MM.1S (cell line): ENCODE results near the gene OTX1.

Experiments used
- DNase-seq: peaks from one replicate; pipeline ENCODE4 v3.0.0-alpha.2; 2015
- H2AFZ ChIP-seq: fragments of 300-600 bp; sonication (generic); 2 replicates; pipeline ENCODE4 v1.6.0; 2016; ENCODE audit warnings: antibody characterized with exemption, low read length
- H3F3A ChIP-seq: fragments of 300-600 bp; sonication (generic); 2 replicates; pipeline ENCODE4 v1.6.1; 2016; ENCODE audit warnings: mild to moderate bottlenecking, antibody characterized with exemption, low read length, moderate library complexity, mixed read lengths; ENCODE audit not compliant: insufficient read depth
- H3K27ac ChIP-seq: fragments of 300-600 bp; sonication (generic); 2 replicates; pipeline ENCODE4 v1.5.1; 2016; ENCODE audit warnings: mild to moderate bottlenecking, low read length
- H3K27me3 ChIP-seq: fragments of 300-600 bp; sonication (generic); replicated peaks from 2 replicates; pipeline ENCODE4 v1.6.0; 2016; ENCODE audit warnings: low read length; ENCODE audit not compliant: insufficient read depth
- H3K36me3 ChIP-seq: fragments of 300-600 bp; sonication (generic); replicated peaks from 2 replicates; pipeline ENCODE4 v1.6.1; 2016; ENCODE audit warnings: mild to moderate bottlenecking, low read length, mixed read lengths; ENCODE audit not compliant: insufficient read depth
- H3K4me1 ChIP-seq: fragments of 300-600 bp; sonication (generic); 2 replicates; pipeline ENCODE4 v1.6.1; 2016; ENCODE audit warnings: low read length, mixed read lengths
- H3K4me2 ChIP-seq: fragments of 300-600 bp; sonication (generic); 2 replicates; pipeline ENCODE4 v1.6.0; 2016; ENCODE audit warnings: low read depth, low read length
- H3K4me3 ChIP-seq: fragments of 300-600 bp; sonication (generic); 2 replicates; pipeline ENCODE4 v1.5.1; 2016; ENCODE audit warnings: low read length, mixed read lengths
- H3K79me2 ChIP-seq: fragments of 300-600 bp; sonication (generic); 2 replicates; pipeline ENCODE4 v1.6.1; 2016; ENCODE audit warnings: mixed run types, low read length, mixed read lengths
- H3K9ac ChIP-seq: fragments of 300-600 bp; sonication (generic); 2 replicates; pipeline ENCODE4 v1.6.1; 2016; ENCODE audit warnings: low read length, mixed read lengths
- H3K9me2 ChIP-seq: fragments of 300-600 bp; sonication (generic); replicated peaks from 2 replicates; pipeline ENCODE4 v1.6.1; 2016; ENCODE audit warnings: mild to moderate bottlenecking, low read length, mixed read lengths; ENCODE audit not compliant: insufficient read depth
- H3K9me3 ChIP-seq: fragments of 300-600 bp; sonication (generic); replicated peaks from 2 replicates; pipeline ENCODE4 v1.6.1; 2016; ENCODE audit warnings: mild to moderate bottlenecking, low read length, mixed read lengths; ENCODE audit not compliant: insufficient read depth
- H4K20me1 ChIP-seq: fragments of 300-600 bp; sonication (generic); 2 replicates; pipeline ENCODE4 v1.6.1; 2016; ENCODE audit warnings: mild to moderate bottlenecking, low read length, moderate library complexity, mixed read lengths; ENCODE audit not compliant: insufficient read depth
- CTCF ChIP-seq: fragments of 300-600 bp; sonication (generic); IDR thresholded peaks from 2 replicates; pipeline ENCODE4 v1.5.1; 2016; ENCODE audit warnings: antibody characterized with exemption, low read length, mixed read lengths
- EZH2 ChIP-seq: fragments of 300-600 bp; sonication (generic); optimal IDR thresholded peaks from 2 replicates; pipeline ENCODE3; 2017; ENCODE audit warnings: low read depth, mild to moderate bottlenecking, antibody characterized with exemption, low read length, mixed read lengths
- EZH2phosphoT487 ChIP-seq: fragments of 300-600 bp; sonication (generic); IDR thresholded peaks from 2 replicates; pipeline ENCODE4 v1.6.1; 2018; ENCODE audit warnings: antibody characterized with exemption, low read length

Gene OTX1

DNA sequence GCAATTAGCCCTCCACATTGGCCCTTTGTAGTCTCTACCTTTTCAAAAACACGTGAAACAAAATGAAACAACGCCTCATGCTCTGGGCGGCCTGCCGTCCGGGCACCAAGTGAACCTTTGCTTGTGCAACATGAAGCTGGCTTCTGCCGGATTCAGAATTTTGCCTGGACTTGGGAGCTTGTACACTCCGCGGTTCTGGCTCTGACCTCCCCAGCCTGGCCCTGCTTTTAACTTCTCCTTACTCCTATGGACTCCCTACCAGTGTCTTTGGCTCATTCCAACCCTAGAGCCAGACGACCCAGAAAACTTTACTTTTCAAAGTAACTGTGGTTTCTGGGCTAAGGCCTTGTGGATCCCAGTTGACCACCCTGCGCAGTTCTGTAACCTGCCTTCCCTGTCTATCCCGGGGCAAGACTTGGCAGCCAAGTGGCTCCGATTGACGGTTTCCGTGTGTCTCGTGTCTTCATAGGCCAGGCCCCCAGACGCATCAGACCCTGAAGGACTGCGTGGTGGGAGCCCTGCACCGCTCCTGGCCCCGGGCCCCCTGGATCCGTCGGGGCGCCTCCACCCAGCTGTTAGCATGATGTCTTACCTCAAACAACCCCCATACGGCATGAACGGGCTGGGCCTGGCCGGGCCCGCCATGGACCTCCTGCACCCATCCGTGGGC lies 1.9 kb downstream of the OTX1 start:
- Histone ChIP-seq H3K4me3 (no peak overlapping the region), H3K36me3 (no peaks in the 10 kb centered on the region), H3F3A (peaks cover 7% of the 10 kb centered on the region; the same call in 1 of the 2 replicates), H3K27me3 (no peaks in the 10 kb centered on the region), H3K9me2 (no peaks in the 10 kb centered on the region), H4K20me1 (no peaks in the 10 kb centered on the region), H3K27ac (no peak overlapping the region), H3K79me2 (no peaks in the 10 kb centered on the region), H3K4me1 (no peaks in the 10 kb centered on the region), H3K4me2 (no peak overlapping the region), H3K9me3 (no peaks in the 10 kb centered on the region), H2AFZ (no peak overlapping the region), H3K9ac (no peak overlapping the region)
- TF ChIP-seq CTCF (no peak), EZH2 (no peak), EZH2phosphoT487 (no peak)
- no peak for DNase-seq

GRCh38 chr2:63053081-63053888 lies 2.7 kb downstream of the OTX1 start:
- no peaks in the 10 kb centered on the region for H3K9me2 ChIP-seq
- H3K9ac ChIP-seq = no peak overlapping the region
- no peak overlapping the region for H3K4me3 ChIP-seq
- no peak overlapping the region for H2AFZ ChIP-seq
- no peak for TF ChIP-seq EZH2phosphoT487
- no peak for TF ChIP-seq CTCF
- no peak for TF ChIP-seq EZH2
- H3K27ac ChIP-seq = no peak overlapping the region
- H3K4me1 ChIP-seq = no peaks in the 10 kb centered on the region
- DNase-seq = no peak
- no peaks in the 10 kb centered on the region for H4K20me1 ChIP-seq
- no peak overlapping the region for H3K4me2 ChIP-seq
- no peaks in the 10 kb centered on the region for H3K9me3 ChIP-seq
- H3F3A ChIP-seq = peaks cover 7% of the 10 kb centered on the region; the same call in 1 of the 2 replicates
- H3K79me2 ChIP-seq = no peaks in the 10 kb centered on the region
- no peaks in the 10 kb centered on the region for H3K36me3 ChIP-seq
- no peaks in the 10 kb centered on the region for H3K27me3 ChIP-seq

DNA sequence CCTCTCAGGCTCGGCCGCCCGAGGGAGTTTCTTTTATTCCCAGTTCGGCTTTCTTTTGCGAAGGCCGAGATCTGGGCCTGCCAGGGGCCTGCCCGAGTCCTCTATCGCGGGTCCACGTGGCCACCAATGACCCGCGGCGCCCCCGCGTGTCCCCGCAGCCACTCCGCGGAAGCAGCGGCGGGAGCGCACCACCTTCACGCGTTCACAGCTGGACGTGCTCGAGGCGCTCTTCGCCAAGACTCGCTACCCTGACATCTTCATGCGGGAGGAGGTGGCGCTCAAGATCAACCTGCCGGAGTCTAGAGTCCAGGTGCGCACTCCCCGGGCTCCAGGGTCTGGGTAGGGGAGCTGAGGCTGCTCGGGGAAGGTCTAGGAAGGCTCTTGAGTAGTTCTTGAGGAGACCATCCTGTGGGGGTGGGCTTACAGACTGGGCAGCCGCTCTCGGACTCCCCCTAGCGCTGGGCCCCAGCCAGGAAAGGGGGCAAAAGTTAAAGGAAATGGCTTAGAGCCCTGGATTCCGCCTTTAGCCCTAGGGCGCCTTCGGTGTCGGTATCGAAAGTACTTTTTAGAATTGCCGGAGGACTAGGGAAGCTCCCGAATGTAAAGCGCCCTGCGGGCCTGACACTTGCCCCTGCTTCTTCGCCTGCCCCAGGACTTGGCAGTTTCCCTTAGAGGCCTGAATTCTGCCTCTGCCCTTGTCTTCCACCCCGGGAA lies 3.4 kb downstream of the OTX1 start:
- no peak overlapping the region for H3K9ac ChIP-seq
- H3K36me3 ChIP-seq = no peaks in the 10 kb centered on the region
- H3K4me1 ChIP-seq = no peaks in the 10 kb centered on the region
- TF ChIP-seq EZH2 (no peak), CTCF (peak; percentile 15; the same call in 1 of the 2 replicates), EZH2phosphoT487 (no peak)
- H2AFZ ChIP-seq = no peak overlapping the region
- H3F3A ChIP-seq = peaks cover 7% of the 10 kb centered on the region; the same call in 1 of the 2 replicates
- DNase-seq = no peak
- no peak overlapping the region for H3K4me3 ChIP-seq
- H3K27ac ChIP-seq = no peak overlapping the region
- no peaks in the 10 kb centered on the region for H3K27me3 ChIP-seq
- no peaks in the 10 kb centered on the region for H4K20me1 ChIP-seq
- no peaks in the 10 kb centered on the region for H3K9me2 ChIP-seq
- no peak overlapping the region for H3K4me2 ChIP-seq
- H3K9me3 ChIP-seq = no peaks in the 10 kb centered on the region
- H3K79me2 ChIP-seq = no peaks in the 10 kb centered on the region
